GM12891 (cell line): Measurements from ENCODE around the gene DGCR2.

ENCODE experiments used
- POLR2A ChIP-seq: IDR thresholded peaks from 2 replicates; pipeline ENCODE4 v1.6.1; 2011; ENCODE audit warnings: low read depth, low read length, control low read depth
- POLR2AphosphoS5 ChIP-seq: IDR thresholded peaks from 2 replicates; pipeline ENCODE4 v1.6.1; 2011; ENCODE audit warnings: low read depth, low read length, control low read depth
- POU2F2 ChIP-seq: IDR thresholded peaks from 2 replicates; pipeline ENCODE4 v1.6.1; 2011; ENCODE audit warnings: low read depth, mild to moderate bottlenecking, control low read depth, low read length, moderate library complexity
- SPI1 ChIP-seq: IDR thresholded peaks from 2 replicates; pipeline ENCODE4 v1.6.1; 2011; ENCODE audit warnings: low read depth, low read length, control low read depth
- TAF1 ChIP-seq: IDR thresholded peaks from 2 replicates; pipeline ENCODE4 v1.6.1; 2011; ENCODE audit warnings: low read depth, low read length, control low read depth

DNA sequence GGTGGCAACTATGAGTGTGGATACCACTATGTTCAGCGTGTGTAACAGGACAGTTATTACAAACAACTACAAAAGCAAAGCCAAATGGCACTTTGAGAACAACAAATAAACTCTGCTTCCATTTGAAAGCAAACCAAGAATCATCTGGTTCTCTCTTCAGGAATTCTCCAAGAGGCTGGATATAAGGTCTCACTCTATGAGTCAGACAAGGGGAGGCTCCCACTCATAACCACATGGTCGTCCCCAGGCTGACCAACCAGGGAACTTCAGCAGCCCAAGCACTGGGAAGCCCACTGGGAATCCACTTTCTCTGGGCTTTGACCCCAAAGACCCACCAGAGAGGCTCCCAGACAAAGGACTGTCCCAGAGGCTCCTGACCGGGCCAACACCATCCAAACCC is 35.3 kb downstream of the DGCR2 start:
- TF ChIP-seq SPI1 (no peak), TAF1 (no peak), POLR2AphosphoS5 (no peak), POLR2A (no peak), POU2F2 (no peak)
